Tibial artery (tissue), 4 donors: ENCODE results near the gene TXK.

Experiments used
- DNase-seq, 2 donors: peaks; one replicate each; pipeline ENCODE4 v3.0.0-alpha.2; 2019
- H3K27ac ChIP-seq, 2 donors: fragments of 200-600 bp; sonication (generic) in 1 of 2; 1 replicate in 1 of 2; 2 replicates in 1 of 2; pipeline ENCODE4 v1.5.1; 2018 to 2019; ENCODE audit warnings: mild to moderate bottlenecking in 1 of 2
- H3K27me3 ChIP-seq, 2 donors: fragments of 200-600 bp; sonication (generic) in 1 of 2; one replicate each; pipeline versions ENCODE4 v1.5.1 to v1.6.0; 2016 to 2019
- H3K36me3 ChIP-seq, 3 donors: fragments of 200-600 bp; sonication (generic) in 2 of 3; one replicate each; pipeline ENCODE4 v1.5.1; 2016 to 2019; ENCODE audit warnings: mild to moderate bottlenecking in 2 of 3
- H3K4me1 ChIP-seq, 4 donors: fragments of 200-600 bp; sonication (generic) in 2 of 4; 1 replicate in 3 of 4; 2 replicates in 1 of 4; pipeline ENCODE4 v1.5.1; 2016 to 2019
- H3K4me3 ChIP-seq, 2 donors: fragments of 200-600 bp; sonication (generic) in 1 of 2; 1 replicate in 1 of 2; 2 replicates in 1 of 2; pipeline ENCODE4 v1.5.1; 2018 to 2019; ENCODE audit warnings: mild to moderate bottlenecking in 2 of 2
- H3K9me3 ChIP-seq, 3 donors: fragments of 200-600 bp; sonication (generic) in 1 of 3; one replicate each; pipeline ENCODE4 v1.5.1; 2016 to 2019
- CTCF ChIP-seq, 2 experiments: fragments of 200-600 bp in 1 of 2; fragments of 450-650 bp in 1 of 2; IDR thresholded peaks; one replicate each; pipeline ENCODE4 v1.5.1; 2017 to 2019; ENCODE audit warnings: antibody characterized with exemption in 2 of 2, mild to moderate bottlenecking in 1 of 2, moderate library complexity in 1 of 2
- intact Hi-C: fragments of 100-400 bp; cut with DNase I; formaldehyde crosslinking; loops from one replicate; pipeline ENCODE4 v1.15.0; 2023; ENCODE audit warnings: low total_unique reads

TXK gene

GRCh38 chr4:48042979-48043461, 91.0 kb downstream of the TXK start:
- H3K27ac ChIP-seq: no peak overlapping the region
- TF ChIP-seq CTCF (IDR thresholded peaks at IDR 0.05): no peak
- H3K9me3 ChIP-seq: no peaks in the 10 kb centered on the region
- intact Hi-C loops: no loop called here
- H3K4me1 ChIP-seq: no peaks in the 10 kb centered on the region
- DNase-seq: no peak
- no peak overlapping the region for H3K4me3 ChIP-seq
- H3K36me3 ChIP-seq: no peaks in the 10 kb centered on the region
- no peaks in the 10 kb centered on the region for H3K27me3 ChIP-seq

- intact Hi-C loops: no loop called here
- no peak for TF ChIP-seq CTCF (IDR thresholded peaks at IDR 0.05)
- Histone ChIP-seq H3K4me3 (no peak overlapping the region), H3K27ac (no peak overlapping the region), H3K27me3 (no peaks in the 10 kb centered on the region), H3K36me3 (no peaks in the 10 kb centered on the region), H3K9me3 (no peaks in the 10 kb centered on the region), H3K4me1 (no peaks in the 10 kb centered on the region)
- no peak for DNase-seq
Measured at GRCh38 chr4:48041535-48042137, 92.4 kb downstream of the TXK start.

- Histone ChIP-seq H3K9me3 (no peaks in the 10 kb centered on the region), H3K4me3 (no peak overlapping the region), H3K27ac (no peak overlapping the region), H3K4me1 (no peaks in the 10 kb centered on the region), H3K36me3 (no peaks in the 10 kb centered on the region), H3K27me3 (no peaks in the 10 kb centered on the region)
- TF ChIP-seq CTCF (IDR thresholded peaks at IDR 0.05): no peak
- intact Hi-C loops: no loop called here
- DNase-seq: no peak
Measured at GRCh38 chr4:48039561-48039960, 94.5 kb downstream of the TXK start.

- no peaks in the 10 kb centered on the region for H3K9me3 ChIP-seq
- no peaks in the 10 kb centered on the region for H3K36me3 ChIP-seq
- no peaks in the 10 kb centered on the region for H3K27me3 ChIP-seq
- DNase-seq: no peak
- intact Hi-C loops: no loop called here
- H3K4me3 ChIP-seq: no peak overlapping the region
- TF ChIP-seq CTCF (IDR thresholded peaks at IDR 0.05): no peak
- H3K4me1 ChIP-seq: no peaks in the 10 kb centered on the region
- no peak overlapping the region for H3K27ac ChIP-seq
Measured at GRCh38 chr4:48038666-48039065, 95.4 kb downstream of the TXK start.

- no peak for DNase-seq
- no peak overlapping the region for H3K27ac ChIP-seq
- H3K9me3 ChIP-seq: no peaks in the 10 kb centered on the region
- intact Hi-C loops: no loop called here
- H3K36me3 ChIP-seq: no peaks in the 10 kb centered on the region
- no peak for TF ChIP-seq CTCF (IDR thresholded peaks at IDR 0.05)
- no peak overlapping the region for H3K4me3 ChIP-seq
- H3K4me1 ChIP-seq: peaks cover 0 to 4% (median 2%) of the 10 kb centered on the region in 4 donors
- H3K27me3 ChIP-seq: no peaks in the 10 kb centered on the region
Measured at GRCh38 chr4:48037117-48037462, 97.0 kb downstream of the TXK start.

GRCh38 chr4:48035952-48036351, 98.1 kb downstream of the TXK start:
- Histone ChIP-seq H3K4me3 (no peak overlapping the region), H3K4me1 (peaks cover 0 to 9% (median 3%) of the 10 kb centered on the region in 4 donors), H3K27me3 (no peaks in the 10 kb centered on the region), H3K36me3 (no peaks in the 10 kb centered on the region), H3K27ac (no peak overlapping the region), H3K9me3 (no peaks in the 10 kb centered on the region)
- intact Hi-C loops: no loop called here
- DNase-seq: no peak
- TF ChIP-seq CTCF (IDR thresholded peaks at IDR 0.05): no peak
